ENCODE results near the gene TSHZ2. TPM values are rescaled to one million over a fixed set of nuclear protein-coding genes. Genes with fewer than 3 reads are reported as not detected.

Gene TSHZ2
- total RNA-seq, 1 donor from 2014 or later = 1.2 TPM

GRCh38 chr20:53405139-53405538, 433.0 kb downstream of the TSHZ2 start:
- Histone ChIP-seq H3K36me3 (ENCODE audit: insufficient read depth, low read length) (no peaks in the 10 kb centered on the region), H3K9ac (ENCODE audit: low read length) (no peak overlapping the region), H3K27ac (ENCODE audit: low read depth, low read length) (no peak overlapping the region), H3K79me2 (ENCODE audit: insufficient read depth, low read length) (no peaks in the 10 kb centered on the region), H3K4me3 (ENCODE audit: insufficient read depth, low read depth, low read length) (no peak overlapping the region), H2AFZ (ENCODE audit: low read depth, low read length) (no peak overlapping the region), H3K27me3 (ENCODE audit: insufficient read depth, low read length) (no peaks in the 10 kb centered on the region), H4K20me1 (ENCODE audit: insufficient read depth, low read length) (no peaks in the 10 kb centered on the region), H3K4me2 (ENCODE audit: low read length) (no peak overlapping the region), H3K9me3 (ENCODE audit: insufficient read depth, low read depth, low read length) (peaks cover 2% of the 10 kb centered on the region), H3K4me1 (ENCODE audit: insufficient read depth, low read length) (no peaks in the 10 kb centered on the region)
- Mint-ChIP-seq H3K4me3 (ENCODE audit: unreplicated experiment) (no peak overlapping the region), H3K27me3 (ENCODE audit: low read depth, unreplicated experiment) (peaks cover 6% of the 10 kb centered on the region), H3K4me1 (ENCODE audit: low read depth, unreplicated experiment) (no peaks in the 10 kb centered on the region), H3K36me3 (ENCODE audit: low read depth, unreplicated experiment) (no peaks in the 10 kb centered on the region), H3K9me3 (ENCODE audit: unreplicated experiment) (no peaks in the 10 kb centered on the region), H3K27ac (ENCODE audit: unreplicated experiment) (no peak overlapping the region)
- DNase-seq (ENCODE audit: low read depth) (no peak), FAIRE-seq (no peak)
- TF ChIP-seq EZH2 (IDR thresholded peaks at IDR 0.05; ENCODE audit: insufficient read depth, low read length) (no peak), CTCF (IDR thresholded peaks at IDR 0.05; ENCODE audit: insufficient read depth, low read depth, low read length) (no peak)

- Mint-ChIP-seq H3K27ac (ENCODE audit: unreplicated experiment) (no peak overlapping the region), H3K36me3 (ENCODE audit: low read depth, unreplicated experiment) (no peaks in the 10 kb centered on the region), H3K4me3 (ENCODE audit: unreplicated experiment) (no peak overlapping the region), H3K9me3 (ENCODE audit: unreplicated experiment) (peaks cover 2% of the 10 kb centered on the region), H3K4me1 (ENCODE audit: low read depth, unreplicated experiment) (no peaks in the 10 kb centered on the region), H3K27me3 (ENCODE audit: low read depth, unreplicated experiment) (peaks cover 6% of the 10 kb centered on the region)
- Histone ChIP-seq H3K27ac (ENCODE audit: low read depth, low read length) (no peak overlapping the region), H3K9ac (ENCODE audit: low read length) (no peak overlapping the region), H3K36me3 (ENCODE audit: insufficient read depth, low read length) (no peaks in the 10 kb centered on the region), H3K9me3 (ENCODE audit: insufficient read depth, low read depth, low read length) (peaks cover 2% of the 10 kb centered on the region), H3K4me2 (ENCODE audit: low read length) (no peak overlapping the region), H3K4me3 (ENCODE audit: insufficient read depth, low read depth, low read length) (no peak overlapping the region), H4K20me1 (ENCODE audit: insufficient read depth, low read length) (no peaks in the 10 kb centered on the region), H3K27me3 (ENCODE audit: insufficient read depth, low read length) (no peaks in the 10 kb centered on the region), H3K4me1 (ENCODE audit: insufficient read depth, low read length) (no peaks in the 10 kb centered on the region), H3K79me2 (ENCODE audit: insufficient read depth, low read length) (no peaks in the 10 kb centered on the region), H2AFZ (ENCODE audit: low read depth, low read length) (no peak overlapping the region)
- TF ChIP-seq EZH2 (IDR thresholded peaks at IDR 0.05; ENCODE audit: insufficient read depth, low read length) = no peak
- TF ChIP-seq CTCF (IDR thresholded peaks at IDR 0.05; ENCODE audit: insufficient read depth, low read depth, low read length) = no peak
- FAIRE-seq = no peak
- no peak for DNase-seq (ENCODE audit: low read depth)
Observed at GRCh38 chr20:53406580-53406979, 434.4 kb downstream of the TSHZ2 start.

GRCh38 chr20:53408691-53409446, 436.7 kb downstream of the TSHZ2 start:
- Mint-ChIP-seq H3K9me3 (ENCODE audit: unreplicated experiment) (peaks cover 6% of the 10 kb centered on the region), H3K4me3 (ENCODE audit: unreplicated experiment) (no peak overlapping the region), H3K27me3 (ENCODE audit: low read depth, unreplicated experiment) (peaks cover 13% of the 10 kb centered on the region), H3K27ac (ENCODE audit: unreplicated experiment) (no peak overlapping the region), H3K36me3 (ENCODE audit: low read depth, unreplicated experiment) (no peaks in the 10 kb centered on the region), H3K4me1 (ENCODE audit: low read depth, unreplicated experiment) (no peaks in the 10 kb centered on the region)
- Histone ChIP-seq H4K20me1 (ENCODE audit: insufficient read depth, low read length) (no peaks in the 10 kb centered on the region), H3K4me2 (ENCODE audit: low read length) (no peak overlapping the region), H3K9me3 (ENCODE audit: insufficient read depth, low read depth, low read length) (no peaks in the 10 kb centered on the region), H3K27me3 (ENCODE audit: insufficient read depth, low read length) (no peaks in the 10 kb centered on the region), H3K27ac (ENCODE audit: low read depth, low read length) (no peak overlapping the region), H2AFZ (ENCODE audit: low read depth, low read length) (no peak overlapping the region), H3K4me3 (ENCODE audit: insufficient read depth, low read depth, low read length) (no peak overlapping the region), H3K9ac (ENCODE audit: low read length) (no peak overlapping the region), H3K79me2 (ENCODE audit: insufficient read depth, low read length) (no peaks in the 10 kb centered on the region), H3K4me1 (ENCODE audit: insufficient read depth, low read length) (no peaks in the 10 kb centered on the region), H3K36me3 (ENCODE audit: insufficient read depth, low read length) (no peaks in the 10 kb centered on the region)
- TF ChIP-seq CTCF (IDR thresholded peaks at IDR 0.05; ENCODE audit: insufficient read depth, low read depth, low read length) (no peak), EZH2 (IDR thresholded peaks at IDR 0.05; ENCODE audit: insufficient read depth, low read length) (no peak)
- FAIRE-seq = no peak
- DNase-seq (ENCODE audit: low read depth) = no peak

Measured in astrocyte (in vitro differentiated cells and primary cell).